Muscle of back (tissue), 13 donors: ENCODE results near the gene MAPK8IP2. TPM values are rescaled to one million over a fixed set of nuclear protein-coding genes. Genes with fewer than 3 reads are reported as not detected.

Experiments
- DNase-seq, 3 donors: peaks; one replicate each; pipeline versions ENCODE4 v3.0.0 to v3.0.0-alpha.2; 2013
- long read RNA-seq, 9 donors: transcript quantifications; one replicate each; lab custom pipeline, GENCODE V29; 2026
- polyA plus RNA-seq, 10 donors: library from polyadenylated mRNA; unstranded; fragments of 120-200 nt; gene quantifications; one replicate each; pipeline ENCODE4 v1.2.1, GENCODE V29; 2013; ENCODE audit not compliant: insufficient read length in 10 of 10

Gene MAPK8IP2
- under 1 TPM; 0.24 to 0.70 (median 0.44) TPM for polyA plus RNA-seq
- long read RNA-seq, donor 1, result 0 reads
- long read RNA-seq, donor 2, result 0 reads
- long read RNA-seq, donor 3, result 0 reads
- long read RNA-seq, donor 4, result 0 reads
- long read RNA-seq, donor 5, result 0 reads
- long read RNA-seq, donor 6, result 0 reads
- long read RNA-seq, donor 7, result 0 reads
- long read RNA-seq, donor 8, result 0 reads
- long read RNA-seq, donor 9, result 0 reads

DNA sequence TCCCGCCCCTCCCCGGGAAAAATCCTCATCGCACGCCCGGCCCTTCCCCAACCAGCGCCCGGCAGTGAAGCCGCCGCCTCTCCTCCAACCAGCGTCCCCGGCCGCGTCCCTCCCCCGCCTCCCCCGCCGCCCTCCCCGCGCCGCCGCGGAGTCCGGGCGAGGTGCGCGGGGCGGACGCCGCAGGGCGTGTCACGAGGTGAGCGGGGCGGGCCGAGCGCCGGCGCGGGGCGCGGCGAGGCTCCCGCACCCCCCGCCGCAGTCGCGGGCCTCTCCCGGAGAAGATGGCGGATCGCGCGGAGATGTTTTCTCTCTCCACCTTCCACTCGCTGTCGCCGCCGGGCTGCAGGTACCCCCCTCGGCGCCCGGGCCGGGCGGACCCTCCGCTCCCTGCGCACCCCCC, at the start of gene MAPK8IP2:
Gene MAPK8IP2 (plus strand): TSS at position 256 of the 400 bp plus-strand sequence. CDS start 26 bp downstream, at position 282.
- no peak for DNase-seq

DNA sequence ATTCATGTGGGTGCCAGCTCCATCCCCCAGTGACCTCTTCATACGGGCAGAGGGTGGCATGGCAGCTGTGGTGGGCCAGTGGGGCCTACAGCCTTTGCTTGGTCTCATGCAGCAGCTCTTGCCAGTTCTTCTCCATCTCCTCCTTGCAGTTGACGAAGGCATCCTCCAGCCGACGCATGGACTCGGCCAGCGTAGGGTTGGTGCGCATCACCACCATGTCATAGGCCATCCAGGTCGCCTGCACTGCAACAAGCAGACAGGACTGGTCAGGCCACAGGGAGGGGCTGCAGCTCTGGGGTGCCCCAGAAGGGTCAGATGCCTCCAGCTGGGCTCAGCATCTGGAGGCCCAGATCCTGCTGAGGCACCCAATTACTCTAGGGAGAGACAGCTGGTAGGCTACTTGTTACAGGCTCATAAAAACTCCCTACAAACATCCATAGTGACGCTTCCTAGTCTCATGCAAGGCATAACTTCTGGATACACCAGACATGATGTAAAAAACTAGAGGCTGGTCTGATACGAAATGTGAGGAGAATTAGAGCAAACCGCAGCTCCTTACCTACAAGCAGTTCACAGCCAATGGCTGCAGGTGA, 49.3 kb upstream of the MAPK8IP2 start:
- no peak for DNase-seq

DNA sequence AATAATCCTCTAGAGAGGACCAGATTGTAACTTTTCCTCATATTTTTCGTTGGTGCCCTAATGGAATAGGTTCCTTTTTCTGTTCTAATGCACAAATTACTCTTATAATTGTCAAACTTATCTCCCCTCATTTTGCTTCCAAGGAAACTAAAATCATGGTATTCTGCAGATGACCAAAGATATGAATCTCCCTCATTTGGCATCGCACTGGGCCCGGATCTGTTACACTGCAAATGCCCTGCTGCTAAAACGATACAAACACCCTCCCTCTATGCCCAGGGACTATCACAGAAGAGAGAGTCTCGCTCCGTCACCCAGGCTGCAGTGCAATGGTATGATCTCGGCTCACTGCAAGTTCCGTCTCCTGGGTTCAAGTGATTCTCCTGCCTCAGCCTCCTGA, 47.3 kb upstream of the MAPK8IP2 start:
- no peak for DNase-seq

DNA sequence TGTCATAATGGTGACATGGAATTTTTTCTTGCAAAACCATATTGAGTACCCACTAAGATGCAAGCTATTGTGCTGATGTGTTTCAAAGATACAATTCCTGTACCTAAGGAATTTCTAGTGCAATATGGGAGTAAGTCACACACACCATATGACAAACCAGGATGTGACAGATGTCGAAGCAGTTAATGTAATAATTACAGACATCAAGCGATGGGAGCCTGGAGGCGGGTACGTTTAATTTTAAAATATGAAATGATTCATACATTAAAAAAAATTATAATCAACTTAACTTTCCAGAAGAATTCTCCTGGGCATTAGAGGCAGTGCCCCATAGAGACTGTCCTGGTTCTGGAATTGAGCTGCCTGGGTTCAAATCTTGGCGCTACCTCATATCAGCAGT, 43.9 kb upstream of the MAPK8IP2 start:
- no peak for DNase-seq

DNA sequence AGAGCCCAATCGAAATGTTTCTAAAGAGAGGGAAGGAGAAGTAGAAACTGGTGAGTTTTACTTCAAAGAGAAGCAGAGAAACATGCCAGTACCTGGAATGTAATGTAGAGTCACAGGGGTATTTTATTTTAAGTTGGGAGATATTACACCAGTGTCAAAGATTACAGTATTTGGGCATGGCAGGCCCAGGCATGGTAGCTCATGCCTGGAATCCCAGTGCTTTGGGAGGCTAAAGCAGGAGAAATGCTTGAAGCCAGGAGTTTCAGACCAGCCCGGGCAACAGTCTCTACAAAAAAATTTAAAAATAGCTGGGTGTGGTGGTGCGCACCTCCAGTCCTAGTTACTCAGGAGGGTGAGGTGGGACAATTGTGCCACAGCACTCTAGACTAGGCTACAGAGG, 40.6 kb upstream of the MAPK8IP2 start:
- DNase-seq, result no peak

DNA sequence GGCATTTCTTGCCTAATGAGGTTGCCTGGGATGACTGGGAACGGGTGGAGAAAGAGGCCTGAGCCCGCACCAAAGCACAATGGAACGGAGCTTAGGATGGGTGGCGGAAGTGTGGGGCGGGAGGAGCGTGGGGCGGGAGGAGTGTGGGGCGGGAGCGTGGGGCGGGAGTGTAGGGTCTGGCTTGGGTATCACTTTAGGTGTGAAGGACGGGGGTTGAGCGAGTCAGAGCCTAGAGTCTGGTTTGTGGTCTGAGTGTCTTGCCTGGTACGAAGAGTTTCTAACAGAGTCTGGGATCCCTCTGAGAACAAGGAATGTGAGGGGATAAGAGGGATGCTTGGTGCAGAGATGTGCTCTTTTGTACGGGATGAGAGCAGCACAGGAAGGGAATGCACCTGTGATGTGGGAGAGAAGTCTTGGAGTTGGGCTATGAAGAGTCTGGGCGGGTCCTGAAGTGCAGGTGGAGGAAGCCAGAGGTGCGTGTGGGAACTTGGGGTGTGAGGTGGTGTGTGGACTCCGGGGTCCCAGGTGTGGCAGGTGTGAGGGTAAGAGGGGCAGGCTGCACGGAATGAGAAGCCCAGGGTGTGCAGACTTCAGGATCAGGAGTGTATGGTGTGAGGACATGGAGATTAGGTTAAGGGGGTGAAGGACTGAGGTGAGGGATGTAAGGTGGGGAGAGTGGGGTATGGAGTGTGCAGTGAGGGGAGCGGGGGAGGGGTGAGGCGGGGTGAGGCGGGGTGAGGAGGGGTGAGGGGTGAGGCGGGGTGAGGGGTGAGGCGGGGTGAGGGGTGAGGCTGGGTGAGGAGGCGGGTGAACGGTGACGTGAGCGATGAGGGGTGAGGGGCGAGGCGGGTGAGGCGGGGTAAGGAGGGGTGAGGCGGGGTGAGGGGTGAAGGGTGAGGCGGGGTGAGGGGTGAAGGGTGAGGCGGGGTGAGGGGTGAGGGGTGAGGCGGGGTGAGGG, 38.9 kb upstream of the MAPK8IP2 start:
- DNase-seq, result no peak

DNA sequence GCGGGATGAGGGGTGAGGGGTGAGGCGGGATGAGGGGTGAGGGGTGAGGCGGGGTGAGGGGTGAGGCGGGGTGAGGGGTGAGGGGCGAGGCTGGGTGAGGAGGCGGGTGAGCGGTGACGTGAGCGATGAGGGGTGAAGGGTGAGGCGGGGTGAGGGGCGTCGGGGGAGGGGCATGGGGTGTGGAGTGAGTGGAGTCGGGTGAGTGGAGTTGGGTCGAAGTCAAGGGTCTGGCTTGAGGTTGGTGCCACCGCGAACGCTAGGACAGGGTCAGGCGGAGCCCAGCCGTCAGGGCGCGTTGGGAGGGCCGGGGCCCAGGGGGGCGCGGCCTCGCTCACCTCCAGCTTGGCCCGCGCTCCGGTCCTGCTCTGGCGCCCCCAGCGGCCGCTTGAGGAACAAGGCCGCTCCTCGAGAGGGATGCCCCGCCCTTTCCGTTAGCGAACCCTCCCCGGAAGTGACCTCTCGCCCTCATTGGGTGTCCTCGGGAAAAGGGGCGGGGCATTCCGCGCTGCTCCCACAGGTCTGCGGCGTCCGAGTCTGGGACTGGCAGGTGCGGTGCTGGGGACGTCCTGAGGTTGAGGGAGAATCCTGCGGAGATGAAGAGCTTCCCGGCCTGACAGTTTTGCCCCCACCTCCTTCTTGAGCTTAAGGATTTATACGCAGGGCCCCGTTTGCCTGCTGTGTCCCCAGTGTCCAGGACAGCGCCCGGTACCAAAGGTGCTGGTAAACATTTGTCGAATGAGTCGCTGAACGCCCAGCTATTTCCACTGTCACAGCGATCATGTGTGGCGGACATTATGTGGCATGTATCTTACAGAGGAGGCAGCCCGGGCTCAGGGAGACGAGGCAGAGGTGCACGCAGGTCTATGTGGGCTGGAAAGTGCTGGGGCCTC, 37.8 kb upstream of the MAPK8IP2 start, which contains the start of gene SYCE3:
Gene SYCE3 (minus strand): TSS at position 397 of the 890 bp plus-strand sequence. CDS start 6,514 bp downstream, outside the sequence.
- peak; percentile 92 to 95 (median 94) for DNase-seq

DNA sequence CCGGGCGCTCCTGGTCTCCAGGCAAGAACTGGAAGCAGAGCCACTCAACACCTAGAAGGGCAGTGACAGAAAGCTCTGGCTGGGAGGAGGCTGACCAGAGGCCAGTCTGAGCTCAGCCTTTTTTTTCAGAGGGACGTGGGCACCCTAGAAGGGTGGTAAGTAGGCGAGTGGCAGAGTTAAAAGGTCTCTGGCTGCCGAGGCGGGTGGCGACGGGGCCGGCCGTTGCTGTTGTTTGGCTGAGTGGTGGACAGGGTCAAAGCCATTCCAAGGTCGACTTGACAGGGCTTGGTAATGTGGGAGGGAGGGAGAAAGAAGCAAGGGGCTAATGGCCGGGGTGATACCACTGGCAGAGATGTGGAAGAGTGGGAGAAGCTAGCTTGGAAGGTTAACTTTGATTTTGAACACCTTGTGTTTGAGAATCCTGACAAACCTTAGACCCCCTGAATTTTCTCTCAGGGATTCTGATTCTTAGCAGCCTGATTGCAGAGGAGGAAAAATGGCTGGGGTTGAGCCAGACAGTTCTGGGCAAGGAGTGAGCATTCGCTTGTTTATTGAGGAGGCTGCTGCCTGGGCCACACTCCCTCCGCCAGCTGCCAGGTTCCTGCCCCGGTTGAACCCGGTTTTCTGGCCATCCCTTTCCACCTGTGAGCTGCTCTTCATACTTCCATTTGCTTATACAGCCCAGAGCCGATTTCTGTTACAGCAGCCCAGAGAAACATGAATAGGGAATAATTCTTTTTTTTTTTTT, 37.0 kb upstream of the MAPK8IP2 start:
- DNase-seq, result no peak

DNA sequence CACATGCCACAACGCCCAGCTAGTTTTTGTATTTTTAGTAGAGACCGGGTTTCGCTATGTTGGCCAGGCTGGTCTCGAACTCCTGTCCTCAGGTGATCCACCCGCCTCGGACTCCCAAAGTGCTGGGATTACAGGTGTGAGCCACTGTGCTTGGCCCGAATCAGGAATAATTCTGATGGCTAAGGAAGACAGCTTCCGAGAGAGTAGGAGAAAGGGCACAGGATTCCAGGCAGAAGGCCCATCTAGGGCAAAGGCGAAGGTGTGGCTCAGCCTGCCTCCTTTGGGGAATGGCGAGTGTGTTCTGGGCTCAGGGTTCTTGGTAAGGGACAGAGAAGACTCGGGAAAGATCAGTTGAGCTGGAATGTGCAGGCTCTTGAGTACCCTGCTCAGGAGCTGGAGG, 36.3 kb upstream of the MAPK8IP2 start:
- DNase-seq, result no peak

DNA sequence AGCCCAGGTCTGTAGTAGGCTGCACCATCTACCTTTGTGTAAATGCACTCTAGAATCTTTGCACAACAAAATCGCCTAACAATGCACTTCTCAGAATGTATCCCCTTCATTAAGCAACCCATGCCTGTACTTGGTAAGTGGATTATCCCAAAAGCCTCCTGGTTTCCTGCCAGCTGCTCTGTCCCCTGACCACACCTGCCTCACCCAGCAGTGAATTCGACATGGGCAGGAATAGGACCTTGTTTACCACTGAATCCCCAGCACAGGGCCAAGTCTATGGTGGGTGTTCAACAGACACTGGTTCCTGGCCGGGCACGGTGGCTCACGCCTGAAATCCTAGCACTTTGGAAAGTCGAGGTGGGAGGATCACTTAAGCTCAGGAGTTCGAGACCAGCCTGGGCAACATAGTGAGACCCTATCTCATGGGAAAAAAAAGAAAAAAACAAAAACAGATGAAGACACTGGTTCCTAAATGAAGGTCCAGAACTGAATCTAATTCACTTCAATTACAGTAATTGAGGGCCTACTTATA, 32.8 kb upstream of the MAPK8IP2 start:
- no peak for DNase-seq

DNA sequence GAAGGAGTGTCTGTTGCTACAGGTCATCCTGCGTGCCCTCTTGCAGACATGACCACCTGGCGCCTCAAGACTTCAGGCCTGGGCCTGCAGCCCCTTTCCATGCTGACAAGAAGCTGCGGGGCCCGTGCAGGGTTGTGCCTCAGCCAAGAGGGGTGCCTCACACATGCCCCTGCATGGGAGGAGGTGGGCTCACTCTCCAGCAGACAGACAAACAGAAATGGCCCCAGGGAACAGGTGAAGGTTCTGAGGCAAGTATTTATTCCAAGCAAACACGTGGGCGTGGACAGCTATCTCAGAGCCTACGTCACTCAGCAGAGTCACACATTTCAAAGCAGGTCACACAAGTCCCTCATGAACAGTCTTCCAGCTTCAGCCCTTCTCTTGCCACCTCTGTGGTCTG, 32.0 kb upstream of the MAPK8IP2 start:
- no peak for DNase-seq

DNA sequence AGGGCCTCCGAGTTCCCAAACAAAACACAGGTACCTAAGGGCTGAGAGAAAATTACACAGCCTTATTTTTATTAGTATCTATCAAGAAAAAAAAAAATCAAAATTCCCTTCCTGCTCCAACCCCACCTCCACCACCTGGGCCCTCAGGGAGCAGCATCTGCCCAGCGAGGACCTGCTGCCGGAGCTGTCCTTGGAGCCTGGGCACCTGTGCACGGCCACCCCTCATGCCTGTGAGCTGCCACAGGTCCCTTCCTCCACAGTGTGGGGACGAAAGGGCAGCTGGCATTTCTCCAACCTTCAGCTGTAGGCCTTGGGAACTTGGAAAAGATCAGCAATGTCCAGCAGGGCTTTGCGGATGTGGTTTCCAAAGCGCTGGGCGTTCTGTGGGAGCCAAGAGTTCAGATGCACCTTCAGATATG, 31.5 kb upstream of the MAPK8IP2 start:
- no peak for DNase-seq

DNA sequence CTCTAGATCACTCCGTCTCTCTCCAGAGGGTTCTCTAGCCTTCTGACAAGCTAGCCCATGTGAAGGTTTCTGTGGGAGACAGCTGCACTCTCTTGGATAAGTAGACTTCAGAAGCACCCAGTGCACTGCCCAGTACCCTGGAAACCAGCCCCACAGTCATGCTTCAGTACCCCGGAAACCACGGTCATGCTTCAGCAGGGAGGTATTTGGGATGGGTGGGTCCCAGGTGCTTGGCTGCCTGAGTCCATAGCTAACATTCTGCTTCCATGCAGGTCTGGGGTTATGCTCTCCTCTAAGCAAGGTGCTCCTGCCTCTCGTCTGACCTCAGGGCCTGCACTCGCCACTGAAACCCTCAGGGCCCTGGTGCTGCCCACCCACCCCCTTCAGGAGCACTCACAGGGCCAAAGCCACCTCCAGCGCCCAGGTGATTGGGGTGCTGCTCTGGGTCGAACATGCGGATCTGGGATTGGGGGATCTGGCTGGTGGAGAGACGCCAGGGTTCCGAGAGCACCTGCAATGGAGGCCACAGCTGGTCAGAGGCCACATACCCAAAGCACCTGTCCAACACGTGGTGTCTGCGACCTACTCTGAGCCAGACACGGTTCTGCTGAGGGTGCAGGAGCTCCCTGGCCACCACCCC, 30.6 kb upstream of the MAPK8IP2 start:
- no peak for DNase-seq

DNA sequence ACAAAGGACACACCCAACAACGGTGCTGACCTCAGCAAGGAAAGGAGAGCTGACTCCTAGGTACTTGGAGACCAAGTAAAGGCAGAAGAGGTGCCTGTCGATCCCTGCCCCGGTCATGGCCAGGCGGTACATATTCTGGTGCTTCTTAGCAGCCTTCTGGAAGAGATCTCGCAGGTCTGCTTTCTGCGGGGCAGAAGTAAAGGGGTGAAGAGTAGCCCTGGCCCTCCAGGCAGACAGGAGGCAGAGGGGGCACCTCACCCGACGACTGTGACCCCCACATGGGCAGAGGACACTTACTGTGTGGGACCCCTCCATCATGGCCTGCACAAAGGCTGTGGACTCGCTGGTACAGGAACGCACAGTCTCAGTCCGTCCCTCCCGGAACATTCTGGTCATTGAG, 29.7 kb upstream of the MAPK8IP2 start:
- DNase-seq, result no peak

DNA sequence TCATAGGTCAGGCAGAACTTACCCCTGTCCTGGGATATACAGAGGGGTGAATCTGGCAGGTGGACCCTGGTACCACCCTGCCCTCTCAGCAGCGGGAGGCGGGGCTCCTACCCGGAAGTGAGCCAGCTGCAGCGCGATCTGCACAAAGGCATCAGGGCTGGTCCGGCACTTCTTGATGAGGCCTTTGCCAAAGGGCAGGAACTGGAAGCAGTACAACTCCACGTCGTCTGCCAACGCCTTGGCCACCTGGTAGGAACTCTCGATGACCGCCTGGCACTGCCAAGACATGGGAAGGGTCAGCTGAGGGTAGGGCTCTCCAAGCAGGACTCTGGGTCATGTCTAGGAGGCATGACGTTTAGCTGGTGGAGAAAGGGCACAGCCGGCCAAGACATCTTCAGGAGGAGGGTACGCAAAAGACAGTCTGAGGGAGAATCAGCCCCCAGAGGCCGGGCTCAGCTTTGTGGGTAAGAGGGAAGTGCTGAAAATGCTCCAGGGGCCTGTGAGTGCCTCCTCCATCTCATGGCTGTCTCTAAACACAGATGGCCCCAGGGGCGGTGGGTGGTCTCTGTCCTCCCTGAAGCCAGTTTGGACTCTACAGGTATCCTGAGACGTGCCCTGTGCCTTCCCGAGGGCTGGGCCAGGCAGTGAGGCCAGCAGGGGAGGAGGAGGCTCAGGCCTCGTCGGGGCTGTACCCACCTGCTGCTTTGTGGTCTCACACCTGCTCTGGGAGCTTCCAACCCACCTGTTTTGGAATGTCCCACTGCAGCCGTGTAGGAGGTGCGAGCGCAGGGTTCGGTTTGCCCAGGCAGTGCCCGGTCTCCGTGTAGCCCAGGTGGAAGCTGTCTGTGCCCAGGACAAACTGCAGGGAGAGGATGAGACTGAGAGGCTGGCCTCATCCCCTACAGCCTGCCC, 29.1 kb upstream of the MAPK8IP2 start:
- DNase-seq, result no peak

DNA sequence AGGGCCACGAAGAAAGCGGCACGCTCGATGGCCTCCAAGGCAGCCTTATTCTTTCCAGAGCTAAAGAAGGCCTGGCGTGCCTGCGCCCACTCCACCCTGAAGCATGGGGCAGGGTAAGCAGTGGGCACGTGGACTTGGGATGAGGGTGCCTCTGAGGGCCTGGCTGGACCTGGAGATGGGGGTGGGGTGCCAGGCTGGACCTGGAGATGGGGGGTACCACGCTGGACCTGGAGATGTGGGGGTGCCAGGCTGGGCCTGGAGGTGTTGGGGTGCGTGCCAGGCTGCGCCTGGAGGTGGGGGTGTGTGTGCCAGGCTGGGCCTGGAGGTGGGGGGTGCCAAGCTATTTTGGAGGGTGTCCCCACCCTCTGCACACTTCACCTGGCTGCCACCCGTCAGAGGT, 27.6 kb upstream of the MAPK8IP2 start:
- no peak for DNase-seq

DNA sequence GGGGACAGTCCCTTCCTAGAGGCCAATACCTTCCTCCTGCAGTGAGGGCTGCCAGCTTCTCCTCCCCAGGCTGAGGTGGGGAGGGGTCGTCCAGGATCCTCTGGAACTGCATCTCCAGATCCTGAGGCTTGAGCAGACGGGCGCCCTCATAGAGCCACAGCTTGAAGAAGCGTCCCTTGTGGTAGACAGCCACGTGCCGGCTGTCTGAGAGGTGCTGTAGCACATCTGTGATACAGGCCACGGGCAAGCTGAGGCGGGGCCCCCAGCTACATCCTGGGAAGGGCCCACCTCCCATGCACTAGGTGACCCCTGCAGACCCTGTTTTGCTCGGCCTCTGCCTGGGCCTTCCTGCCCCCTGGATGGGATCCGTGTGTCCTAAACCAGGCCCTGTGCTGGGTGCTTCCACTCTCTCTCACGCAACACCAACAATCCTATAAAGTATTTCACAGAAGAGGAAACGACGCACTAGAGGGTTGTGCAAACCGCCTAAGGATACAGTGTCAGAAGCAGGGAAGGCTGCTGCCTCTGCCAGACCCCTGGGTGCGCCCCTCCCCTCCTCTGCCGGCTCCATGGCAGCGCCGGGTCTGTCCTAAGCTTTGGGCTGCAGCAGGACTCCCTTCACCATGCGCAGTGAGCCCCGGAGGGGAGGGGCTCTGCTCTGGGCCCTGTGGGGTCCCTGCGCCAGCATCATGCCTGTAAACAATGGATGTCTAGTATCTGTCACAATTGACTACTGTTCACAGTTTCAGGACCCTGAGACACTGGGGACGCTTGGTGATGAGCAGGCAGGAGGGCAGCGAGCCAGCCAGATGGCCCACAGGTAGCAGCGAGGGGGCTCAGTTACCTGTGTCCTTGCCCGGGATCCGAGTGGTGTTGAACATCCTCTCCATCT, 26.9 kb upstream of the MAPK8IP2 start:
- DNase-seq, result no peak

DNA sequence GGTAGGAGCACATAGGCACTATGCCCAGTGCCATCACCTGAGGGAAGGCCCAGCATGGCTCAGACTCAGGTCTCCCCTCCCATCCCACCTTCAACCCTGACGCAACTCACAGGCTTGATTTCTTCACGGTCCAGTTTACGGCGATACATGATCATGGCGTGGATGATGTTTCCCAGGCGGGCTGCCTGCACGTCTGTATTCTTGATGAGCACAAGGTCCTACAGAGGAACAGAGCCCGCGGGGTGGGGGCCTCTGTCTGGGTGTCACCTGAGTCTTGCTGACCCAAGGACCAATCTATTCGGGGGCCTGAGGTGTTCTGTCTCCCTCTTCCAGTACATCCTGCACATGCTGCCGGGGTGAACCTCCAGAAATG, 26.2 kb upstream of the MAPK8IP2 start:
- DNase-seq, result no peak
